Progenitor cell of endocrine pancreas (in vitro differentiated cells): Measurements from ENCODE around the gene CPNE4. TPM values are rescaled to one million over a fixed set of nuclear protein-coding genes. Genes with fewer than 3 reads are reported as not detected.

Source experiments
- DNase-seq: peaks from one replicate; pipeline ENCODE4 v3.0.0; 2021; ENCODE audit warnings: low spot score; ENCODE audit not compliant: unreplicated experiment
- H3K27ac Mint-ChIP-seq: 2 replicates; pipeline ENCODE4 v1.8.0; 2021; ENCODE audit warnings: mild to moderate bottlenecking, moderate library complexity, mixed read lengths
- H3K27me3 Mint-ChIP-seq: 2 replicates; pipeline ENCODE4 v1.8.0; 2021; ENCODE audit warnings: mixed read lengths
- H3K36me3 Mint-ChIP-seq: 2 replicates; pipeline ENCODE4 v1.8.0; 2022; ENCODE audit warnings: mixed read lengths; ENCODE audit not compliant: insufficient read depth
- H3K4me1 Mint-ChIP-seq: 2 replicates; pipeline ENCODE4 v1.8.0; 2021; ENCODE audit warnings: low read depth, mixed read lengths
- H3K4me3 Mint-ChIP-seq: 2 replicates; pipeline ENCODE4 v1.8.0; 2021; ENCODE audit warnings: low read depth, mild to moderate bottlenecking, moderate library complexity, mixed read lengths
- H3K9me3 Mint-ChIP-seq: 2 replicates; pipeline ENCODE4 v1.8.0; 2021; ENCODE audit warnings: low read depth, mixed read lengths
- CTCF ChIP-seq: fragments of 200-600 bp; sonication (generic); IDR thresholded peaks from one replicate; pipeline ENCODE4 v1.5.0; 2021; ENCODE audit warnings: antibody characterized with exemption, mild to moderate bottlenecking; ENCODE audit not compliant: unreplicated experiment
- total RNA-seq: library from RNA; stranded (reverse); gene quantifications from 2 replicates; pipeline ENCODE4 v1.2.1, GENCODE V29; 2021

The CPNE4 gene
- total RNA-seq, 1 donor from 2014 or later: 5.5 TPM

DNA sequence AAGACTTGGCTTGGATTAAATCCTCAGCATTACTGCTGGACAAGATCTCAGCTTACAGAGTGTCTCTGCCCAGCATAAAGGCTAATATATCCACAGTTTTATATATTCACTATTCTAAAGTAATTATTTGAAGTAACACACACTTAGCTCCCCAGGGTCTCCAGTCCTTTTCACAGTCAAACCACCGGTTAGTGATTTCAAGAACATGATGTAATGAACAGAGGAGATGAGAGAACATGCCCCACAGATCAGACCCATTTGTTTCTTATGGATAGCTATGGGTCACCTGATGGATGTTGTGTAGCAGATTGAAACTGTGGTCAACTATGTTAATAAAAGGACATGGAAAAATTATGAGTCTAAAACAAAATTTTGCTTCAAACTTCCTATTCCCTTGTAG, 487.2 kb downstream of the CPNE4 start:
- no peak for TF ChIP-seq CTCF
- Mint-ChIP-seq H3K36me3 (no peaks in the 10 kb centered on the region), H3K4me3 (no peak overlapping the region), H3K27me3 (no peaks in the 10 kb centered on the region), H3K9me3 (no peaks in the 10 kb centered on the region), H3K27ac (no peak overlapping the region), H3K4me1 (peaks cover 3% of the 10 kb centered on the region)
- no peak for DNase-seq

GRCh38 chr3:131546441-131546840, 488.4 kb downstream of the CPNE4 start:
- no peak for TF ChIP-seq CTCF
- H3K36me3 Mint-ChIP-seq: no peaks in the 10 kb centered on the region

DNA sequence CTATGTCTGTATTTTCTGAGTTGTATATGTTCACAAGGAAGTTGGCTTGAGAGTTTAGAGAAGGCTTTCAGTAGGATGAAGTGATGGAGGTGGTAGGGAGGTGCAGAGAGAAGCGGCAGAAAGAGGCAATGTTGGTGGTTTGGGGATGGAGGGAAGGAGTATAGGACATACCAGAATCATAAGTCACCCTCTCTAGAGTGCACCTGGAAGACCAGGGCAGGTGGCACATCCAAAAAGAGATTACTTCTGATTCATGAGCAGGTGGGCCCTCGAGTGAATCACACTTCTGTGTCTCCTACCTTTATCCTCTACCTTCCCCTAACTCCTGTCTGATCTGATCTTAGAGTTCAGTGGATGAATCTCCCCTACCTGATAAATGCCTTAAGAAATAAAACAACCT, 490.3 kb downstream of the CPNE4 start:
- no peaks in the 10 kb centered on the region for H3K4me1 Mint-ChIP-seq
- H3K27me3 Mint-ChIP-seq: peaks cover 8% of the 10 kb centered on the region
- H3K27ac Mint-ChIP-seq: no peak overlapping the region
- H3K4me3 Mint-ChIP-seq: no peak overlapping the region
- no peak for TF ChIP-seq CTCF
- no peaks in the 10 kb centered on the region for H3K36me3 Mint-ChIP-seq
- no peak for DNase-seq
- no peaks in the 10 kb centered on the region for H3K9me3 Mint-ChIP-seq

More at GRCh38 chr3:131546441-131546840, 488.4 kb downstream of the CPNE4 start:
- Mint-ChIP-seq H3K27me3 (no peaks in the 10 kb centered on the region), H3K27ac (no peak overlapping the region), H3K4me1 (no peaks in the 10 kb centered on the region), H3K4me3 (no peak overlapping the region), H3K9me3 (no peaks in the 10 kb centered on the region)
- DNase-seq: no peak

- DNase-seq: no peak
- H3K9me3 Mint-ChIP-seq: no peaks in the 10 kb centered on the region
- H3K36me3 Mint-ChIP-seq: no peaks in the 10 kb centered on the region
- no peak for TF ChIP-seq CTCF
- H3K27me3 Mint-ChIP-seq: peaks cover 8% of the 10 kb centered on the region
- H3K4me1 Mint-ChIP-seq: no peaks in the 10 kb centered on the region
- no peak overlapping the region for H3K27ac Mint-ChIP-seq
- no peak overlapping the region for H3K4me3 Mint-ChIP-seq
These were observed 491.1 kb downstream of the CPNE4 start for GRCh38 chr3:131543714-131544113.

GRCh38 chr3:131541288-131541687, 493.5 kb downstream of the CPNE4 start:
- Mint-ChIP-seq H3K4me3 (no peak overlapping the region), H3K9me3 (no peaks in the 10 kb centered on the region), H3K27ac (no peak overlapping the region), H3K27me3 (peaks cover 8% of the 10 kb centered on the region), H3K4me1 (no peaks in the 10 kb centered on the region), H3K36me3 (no peaks in the 10 kb centered on the region)
- no peak for DNase-seq
- TF ChIP-seq CTCF: no peak
